ENCODE data around the gene C12orf50. TPM values are rescaled to one million over a fixed set of nuclear protein-coding genes. Genes with fewer than 3 reads are reported as not detected.

The C12orf50 gene
- total RNA-seq, 1 donor from 2014 or later = not detected

- Mint-ChIP-seq H3K4me1 (no peaks in the 10 kb centered on the region), H3K27ac (no peak overlapping the region), H3K36me3 (peaks cover 21% of the 10 kb centered on the region), H3K9me3 (no peaks in the 10 kb centered on the region), H3K4me3 (no peak overlapping the region), H3K27me3 (ENCODE audit: insufficient read depth, low read depth) (no peaks in the 10 kb centered on the region)
- H3K27ac ChIP-seq = no peak overlapping the region
- no peak overlapping the region for H3K4me2 ChIP-seq
- no peaks in the 10 kb centered on the region for H4K20me1 ChIP-seq (ENCODE audit: low read depth)
- H3K9me3 ChIP-seq (ENCODE audit: low read depth) = no peaks in the 10 kb centered on the region
- H2AFZ ChIP-seq (replicated peaks) = no peak overlapping the region
- DNase-seq (ENCODE audit: low spot score) = no peak
- no peaks in the 10 kb centered on the region for H3F3A ChIP-seq (ENCODE audit: low read depth)
- no peaks in the 10 kb centered on the region for H3K27me3 ChIP-seq
- H3K4me1 ChIP-seq = no peaks in the 10 kb centered on the region
- no peak overlapping the region for H3K9ac ChIP-seq
- no peaks in the 10 kb centered on the region for H3K79me2 ChIP-seq (ENCODE audit: low read depth)
- no peak overlapping the region for H3K4me3 ChIP-seq
- H3K36me3 ChIP-seq = no peaks in the 10 kb centered on the region
- TF ChIP-seq CTCF (IDR thresholded peaks at IDR 0.05) (no peak), EZH2 (IDR thresholded peaks at IDR 0.05) (no peak), EZH2phosphoT487 (IDR thresholded peaks at IDR 0.05) (no peak)
Measured at GRCh38 chr12:88056571-88056970, 27.4 kb upstream of the C12orf50 start.

GRCh38 chr12:88052686-88053085 is 23.5 kb upstream of the C12orf50 start:
- H3K9me3 Mint-ChIP-seq = no peaks in the 10 kb centered on the region
- Histone ChIP-seq H3K27me3 (no peaks in the 10 kb centered on the region), H3K4me3 (no peak overlapping the region), H3K27ac (no peak overlapping the region), H3K4me2 (no peak overlapping the region), H2AFZ (replicated peaks) (no peak overlapping the region), H3K9ac (no peak overlapping the region), H3K79me2 (ENCODE audit: low read depth) (no peaks in the 10 kb centered on the region), H3K4me1 (no peaks in the 10 kb centered on the region), H3F3A (ENCODE audit: low read depth) (no peaks in the 10 kb centered on the region), H4K20me1 (ENCODE audit: low read depth) (no peaks in the 10 kb centered on the region), H3K9me3 (ENCODE audit: low read depth) (no peaks in the 10 kb centered on the region), H3K36me3 (peaks cover 18% of the 10 kb centered on the region)
- no peak for TF ChIP-seq EZH2phosphoT487 (IDR thresholded peaks at IDR 0.05)
- no peak for TF ChIP-seq EZH2 (IDR thresholded peaks at IDR 0.05)
- TF ChIP-seq CTCF (IDR thresholded peaks at IDR 0.05) = peak; percentile 61
- H3K36me3 Mint-ChIP-seq = peaks cover 14% of the 10 kb centered on the region
- peak; percentile 53 for DNase-seq (ENCODE audit: low spot score)
- H3K4me3 Mint-ChIP-seq = no peak overlapping the region
- no peaks in the 10 kb centered on the region for H3K27me3 Mint-ChIP-seq (ENCODE audit: insufficient read depth, low read depth)
- no peaks in the 10 kb centered on the region for H3K4me1 Mint-ChIP-seq
- H3K27ac Mint-ChIP-seq = no peak overlapping the region

- H3K4me1 ChIP-seq = no peaks in the 10 kb centered on the region
- H2AFZ ChIP-seq (replicated peaks) = no peak overlapping the region
- Mint-ChIP-seq H3K4me1 (peaks cover 5% of the 10 kb centered on the region), H3K4me3 (no peak overlapping the region), H3K9me3 (no peaks in the 10 kb centered on the region), H3K27ac (no peak overlapping the region), H3K36me3 (peaks cover 18% of the 10 kb centered on the region), H3K27me3 (ENCODE audit: insufficient read depth, low read depth) (no peaks in the 10 kb centered on the region)
- no peak for DNase-seq (ENCODE audit: low spot score)
- no peaks in the 10 kb centered on the region for H3K27me3 ChIP-seq
- TF ChIP-seq EZH2phosphoT487 (IDR thresholded peaks at IDR 0.05) = no peak
- no peak for TF ChIP-seq CTCF (IDR thresholded peaks at IDR 0.05)
- no peak for TF ChIP-seq EZH2 (IDR thresholded peaks at IDR 0.05)
- H3K4me3 ChIP-seq = no peak overlapping the region
- H3K9me3 ChIP-seq (ENCODE audit: low read depth) = no peaks in the 10 kb centered on the region
- H3K27ac ChIP-seq = no peak overlapping the region
- no peaks in the 10 kb centered on the region for H4K20me1 ChIP-seq (ENCODE audit: low read depth)
- H3K36me3 ChIP-seq = peaks cover 20% of the 10 kb centered on the region
- no peaks in the 10 kb centered on the region for H3F3A ChIP-seq (ENCODE audit: low read depth)
- H3K9ac ChIP-seq = no peak overlapping the region
- H3K4me2 ChIP-seq = no peak overlapping the region
- peaks cover 29% of the 10 kb centered on the region for H3K79me2 ChIP-seq (ENCODE audit: low read depth)
Measured at GRCh38 chr12:88044035-88044434, 14.8 kb upstream of the C12orf50 start.

Data from neural progenitor cell (in vitro differentiated cells).